ENCODE measurements around the gene MEI1.

Gene MEI1

GRCh38 chr22:41697126-41697775 lies 2.1 kb upstream of the MEI1 start:
- TF ChIP-seq ZBTB7A (IDR thresholded peaks at IDR 0.05; ENCODE audit: low read depth) (peak; percentile 65; the same call in 1 of the 2 replicates), EP300 (IDR thresholded peaks at IDR 0.05; ENCODE audit: borderline replicate concordance) (no peak), REST (IDR thresholded peaks at IDR 0.05; ENCODE audit: low read depth) (no peak), USF1 (IDR thresholded peaks at IDR 0.05) (no peak), NFIC (IDR thresholded peaks at IDR 0.05) (peak; percentile 8; the same call in 1 of the 2 replicates), FOXM1 (IDR thresholded peaks at IDR 0.05; ENCODE audit: borderline replicate concordance, low read depth) (no peak), TEAD4 (IDR thresholded peaks at IDR 0.05) (peak; percentile 84), CREB1 (IDR thresholded peaks at IDR 0.05; ENCODE audit: low read depth) (no peak), YY1 (IDR thresholded peaks at IDR 0.05; ENCODE audit: low read depth) (0 out of 2 replicates have a peak, but pooled peaks have one; percentile 13), MAX (IDR thresholded peaks at IDR 0.05) (peak; percentile 50), TAF1 (IDR thresholded peaks at IDR 0.05; ENCODE audit: low read depth) (0 out of 2 replicates have a peak, but pooled peaks have one; percentile 20), CEBPB (IDR thresholded peaks at IDR 0.05) (no peak), RAD21 (IDR thresholded peaks at IDR 0.05; ENCODE audit: low read depth) (peak; percentile 93), EGR1 (IDR thresholded peaks at IDR 0.05) (no peak), TCF12 (IDR thresholded peaks at IDR 0.05; ENCODE audit: low read depth) (0 out of 2 replicates have a peak, but pooled peaks have one; percentile 21)

- TF ChIP-seq TAF1 (IDR thresholded peaks at IDR 0.05; ENCODE audit: low read depth) (no peak), EGR1 (IDR thresholded peaks at IDR 0.05) (no peak), MAX (IDR thresholded peaks at IDR 0.05) (no peak), CREB1 (IDR thresholded peaks at IDR 0.05; ENCODE audit: low read depth) (no peak), YY1 (IDR thresholded peaks at IDR 0.05; ENCODE audit: low read depth) (no peak), TCF12 (IDR thresholded peaks at IDR 0.05; ENCODE audit: low read depth) (no peak), TEAD4 (IDR thresholded peaks at IDR 0.05) (no peak), CEBPB (IDR thresholded peaks at IDR 0.05) (no peak), REST (IDR thresholded peaks at IDR 0.05; ENCODE audit: low read depth) (no peak), ZBTB7A (IDR thresholded peaks at IDR 0.05; ENCODE audit: low read depth) (no peak), NFIC (IDR thresholded peaks at IDR 0.05) (no peak), FOXM1 (IDR thresholded peaks at IDR 0.05; ENCODE audit: borderline replicate concordance, low read depth) (no peak)
Observed at GRCh38 chr22:41700108-41700364, 733 bp downstream of the MEI1 start.

GRCh38 chr22:41702763-41703162 lies 3.5 kb downstream of the MEI1 start:
- no peak for TF ChIP-seq REST (IDR thresholded peaks at IDR 0.05; ENCODE audit: low read depth)
- TF ChIP-seq RAD21 (IDR thresholded peaks at IDR 0.05; ENCODE audit: low read depth): no peak
- TF ChIP-seq EGR1 (IDR thresholded peaks at IDR 0.05): no peak
- no peak for TF ChIP-seq ZBTB7A (IDR thresholded peaks at IDR 0.05; ENCODE audit: low read depth)
- no peak for TF ChIP-seq CEBPB (IDR thresholded peaks at IDR 0.05)
- no peak for TF ChIP-seq YY1 (IDR thresholded peaks at IDR 0.05; ENCODE audit: low read depth)
- no peak for TF ChIP-seq MAX (IDR thresholded peaks at IDR 0.05)
- no peak for TF ChIP-seq TEAD4 (IDR thresholded peaks at IDR 0.05)
- TF ChIP-seq NFIC (IDR thresholded peaks at IDR 0.05): no peak
- TF ChIP-seq CREB1 (IDR thresholded peaks at IDR 0.05; ENCODE audit: low read depth): no peak
- TF ChIP-seq USF1 (IDR thresholded peaks at IDR 0.05): no peak
- TF ChIP-seq TCF12 (IDR thresholded peaks at IDR 0.05; ENCODE audit: low read depth): no peak
- no peak for TF ChIP-seq FOXM1 (IDR thresholded peaks at IDR 0.05; ENCODE audit: borderline replicate concordance, low read depth)
- no peak for TF ChIP-seq TAF1 (IDR thresholded peaks at IDR 0.05; ENCODE audit: low read depth)
- no peak for TF ChIP-seq EP300 (IDR thresholded peaks at IDR 0.05; ENCODE audit: borderline replicate concordance)

GRCh38 chr22:41709341-41709740 lies 10.0 kb downstream of the MEI1 start:
- TF ChIP-seq ZBTB7A (IDR thresholded peaks at IDR 0.05; ENCODE audit: low read depth) (no peak), USF1 (IDR thresholded peaks at IDR 0.05) (no peak), TAF1 (IDR thresholded peaks at IDR 0.05; ENCODE audit: low read depth) (no peak), TCF12 (IDR thresholded peaks at IDR 0.05; ENCODE audit: low read depth) (no peak), MAX (IDR thresholded peaks at IDR 0.05) (no peak)

Measured in Ishikawa (cell line).